H1 (cell line): Measurements from ENCODE around the gene CFAP74. TPM values are rescaled to one million over a fixed set of nuclear protein-coding genes. Genes with fewer than 3 reads are reported as not detected.

ENCODE experiments used
- CTCF ChIA-PET: fragments of 300-600 bp; sonication (Branson Sonifier 250); formaldehyde crosslinking; loops from one replicate; lab custom pipeline; 2021; ENCODE audit not compliant: partially characterized antibody; lab: Charles Lee
- POLR2A ChIA-PET: fragments of 300-600 bp; sonication (Branson Sonifier 250); formaldehyde crosslinking; loops from one replicate; lab custom pipeline; 2021; ENCODE audit warnings: inconsistent platforms; ENCODE audit not compliant: partially characterized antibody; lab: Charles Lee
- DNase-seq, 2 experiments: peaks; one replicate each; pipeline versions ENCODE4 v3.0.0 to v3.0.0-alpha.2; 2010 to 2022; ENCODE audit warnings: low spot score in 2 of 2, low read depth in 1 of 2, mixed read lengths in 1 of 2
- FAIRE-seq: peaks from 2 replicates; lab custom pipeline; 2011; peaks lifted over from hg19 to GRCh38; lab: Jason Lieb, UNC
- H2AFZ ChIP-seq: 2 replicates; pipeline ENCODE4 v1.8.1; 2012; ENCODE audit warnings: low read length, inconsistent platforms
- H2AK5ac ChIP-seq: 2 replicates; pipeline ENCODE4 v1.6.1; 2013; ENCODE audit warnings: low read depth, low read length
- H2BK120ac ChIP-seq: replicated peaks from 2 replicates; pipeline ENCODE3; 2013; ENCODE audit warnings: low read depth, low read length, inconsistent platforms
- H2BK12ac ChIP-seq: 2 replicates; pipeline ENCODE4 v1.6.1; 2013; ENCODE audit warnings: low read depth, low read length
- H2BK15ac ChIP-seq: 2 replicates; pipeline ENCODE4 v1.6.1; 2013; ENCODE audit warnings: low read length
- H2BK20ac ChIP-seq: 2 replicates; pipeline ENCODE4 v1.6.1; 2013; ENCODE audit warnings: low read length
- H2BK5ac ChIP-seq: 2 replicates; pipeline ENCODE4 v1.6.1; 2013; ENCODE audit warnings: low read depth, low read length
- H3K14ac ChIP-seq: 2 replicates; pipeline ENCODE4 v1.6.1; 2013; ENCODE audit warnings: inconsistent platforms; ENCODE audit not compliant: insufficient read length
- H3K18ac ChIP-seq: 2 replicates; pipeline ENCODE4 v1.6.1; 2013; ENCODE audit warnings: low read length; ENCODE audit errors: extremely low read depth
- H3K23ac ChIP-seq: 2 replicates; pipeline ENCODE4 v1.6.1; 2013; ENCODE audit warnings: inconsistent platforms; ENCODE audit not compliant: insufficient read length
- H3K23me2 ChIP-seq: 2 replicates; pipeline ENCODE4 v1.6.1; 2013; ENCODE audit warnings: low read depth, low read length
- H3K27ac ChIP-seq: 2 replicates; pipeline ENCODE4 v1.6.1; 2011; ENCODE audit warnings: low read depth, low read length, inconsistent platforms
- H3K27me3 ChIP-seq, 4 experiments: replicated peaks in 1 of 4; 1 replicate in 1 of 4; 2 replicates in 3 of 4; pipeline versions ENCODE4 v1.6.1 to v1.8.1; 2011 to 2013; ENCODE audit warnings: low read length in 3 of 4, mild to moderate bottlenecking in 3 of 4, inconsistent platforms in 2 of 4, mixed read lengths in 2 of 4, moderate library complexity in 1 of 4; ENCODE audit not compliant: control insufficient read depth in 3 of 4, insufficient read depth in 3 of 4; ENCODE audit errors: extremely low read depth in 1 of 4
- H3K36me3 ChIP-seq, 4 experiments: 2 replicates each; pipeline versions ENCODE4 v1.6.1 to v1.8.1; 2011 to 2013; ENCODE audit warnings: mild to moderate bottlenecking in 4 of 4, low read length in 3 of 4, moderate library complexity in 2 of 4, control low read depth in 1 of 4, inconsistent platforms in 1 of 4; ENCODE audit not compliant: insufficient read depth in 4 of 4, control insufficient read depth in 2 of 4
- H3K4ac ChIP-seq: replicated peaks from 2 replicates; pipeline ENCODE3; 2013; ENCODE audit warnings: low read length, low read depth, mixed read lengths, inconsistent platforms; ENCODE audit not compliant: insufficient read length
- H3K4me1 ChIP-seq, 4 experiments: replicated peaks in 1 of 4; 1 replicate in 1 of 4; 2 replicates in 3 of 4; pipeline versions ENCODE4 v1.6.1 to v1.8.1; 2011 to 2013; ENCODE audit warnings: low read length in 3 of 4, inconsistent platforms in 2 of 4, mixed read lengths in 1 of 4; ENCODE audit not compliant: insufficient read depth in 4 of 4, control insufficient read depth in 3 of 4
- H3K4me2 ChIP-seq, 2 experiments: 2 replicates each; pipeline versions ENCODE4 v1.6.1 to v1.8.1; 2011 to 2013; ENCODE audit warnings: low read depth in 2 of 2, low read length in 2 of 2, control low read depth in 1 of 2, inconsistent platforms in 1 of 2, mild to moderate bottlenecking in 1 of 2; ENCODE audit not compliant: insufficient read depth in 1 of 2
- H3K4me3 ChIP-seq, 4 experiments: fragments of 200-600, 300-600 bp in 1 of 4; sonication (generic), shearing (Covaris generic), sonication (Bioruptor Twin) in 1 of 4; 2 replicates each; pipeline versions ENCODE4 v1.5.1 to v1.8.1; 2011 to 2016; ENCODE audit warnings: low read length in 4 of 4, low read depth in 3 of 4, control low read depth in 2 of 4, inconsistent platforms in 2 of 4, mild to moderate bottlenecking in 2 of 4, mixed read lengths in 1 of 4, moderate library complexity in 1 of 4; ENCODE audit not compliant: insufficient read depth in 2 of 4; ENCODE audit errors: extremely low read depth in 1 of 4
- H3K56ac ChIP-seq: replicated peaks from 2 replicates; pipeline ENCODE3; 2013; ENCODE audit warnings: low read depth, mild to moderate bottlenecking, mixed read lengths, low read length, inconsistent platforms; ENCODE audit not compliant: insufficient read length
- H3K79me1 ChIP-seq: 2 replicates; pipeline ENCODE4 v1.6.1; 2013; ENCODE audit warnings: low read depth, low read length, control low read depth
- H3K79me2 ChIP-seq, 2 experiments: 2 replicates each; pipeline versions ENCODE4 v1.6.1 to v1.8.1; 2012 to 2013; ENCODE audit warnings: low read length in 2 of 2, mild to moderate bottlenecking in 2 of 2, inconsistent platforms in 1 of 2; ENCODE audit not compliant: insufficient read depth in 2 of 2, control insufficient read depth in 1 of 2
- H3K9ac ChIP-seq, 4 experiments: replicated peaks in 1 of 4; 1 replicate in 1 of 4; 2 replicates in 3 of 4; pipeline versions ENCODE4 v1.6.1 to v1.8.1; 2011 to 2013; ENCODE audit warnings: low read depth in 3 of 4, low read length in 3 of 4, control low read depth in 2 of 4, mild to moderate bottlenecking in 2 of 4, moderate library complexity in 2 of 4, inconsistent platforms in 1 of 4; ENCODE audit errors: extremely low read depth in 1 of 4
- H3K9me3 ChIP-seq, 2 experiments: 2 replicates each; pipeline versions ENCODE4 v1.6.1 to v1.8.1; 2012 to 2013; ENCODE audit warnings: mild to moderate bottlenecking in 2 of 2, moderate library complexity in 2 of 2, control low read depth in 1 of 2, inconsistent platforms in 1 of 2, low read depth in 1 of 2, low read length in 1 of 2, mixed read lengths in 1 of 2; ENCODE audit not compliant: insufficient read depth in 2 of 2
- H4K20me1 ChIP-seq, 2 experiments: replicated peaks in 1 of 2; 2 replicates each; pipeline versions ENCODE3 to v1.8.1; 2011 to 2013; ENCODE audit warnings: inconsistent platforms in 2 of 2, low read length in 2 of 2, mild to moderate bottlenecking in 1 of 2; ENCODE audit not compliant: insufficient read depth in 2 of 2, control insufficient read depth in 1 of 2
- H4K5ac ChIP-seq: 2 replicates; pipeline ENCODE4 v1.6.1; 2013; ENCODE audit warnings: low read length, low read depth, mixed read lengths, inconsistent platforms; ENCODE audit not compliant: insufficient read length
- H4K8ac ChIP-seq: 2 replicates; pipeline ENCODE4 v1.8.0; 2013; ENCODE audit warnings: mild to moderate bottlenecking, moderate library complexity, low read length, inconsistent platforms; ENCODE audit not compliant: insufficient read depth; ENCODE audit errors: extremely low read depth
- H4K91ac ChIP-seq: replicated peaks from 2 replicates; pipeline ENCODE3; 2013; ENCODE audit warnings: low read length, mixed read lengths, inconsistent platforms; ENCODE audit not compliant: insufficient read length
- CBX5 ChIP-seq: fragments of 300-800, 300-1000 bp; sonication (generic); IDR thresholded peaks from 2 replicates; pipeline ENCODE4 v1.7.1; 2016; ENCODE audit warnings: antibody characterized with exemption, low read length, low read depth
- CHD2 ChIP-seq: IDR thresholded peaks from 2 replicates; pipeline ENCODE4 v1.6.1; 2012; ENCODE audit warnings: low read length, improper control_type of control experiment
- RBBP5 ChIP-seq: IDR thresholded peaks from 2 replicates; pipeline ENCODE4 v1.7.1; 2012; ENCODE audit warnings: low read depth, mild to moderate bottlenecking, inconsistent platforms, low read length, moderate library complexity, borderline replicate concordance
- RXRA ChIP-seq: IDR thresholded peaks from 2 replicates; pipeline ENCODE4 v1.6.1; 2011; ENCODE audit warnings: low read depth, mild to moderate bottlenecking, low read length, moderate library complexity; ENCODE audit not compliant: insufficient read depth
- SP2 ChIP-seq: IDR thresholded peaks from 2 replicates; pipeline ENCODE4 v1.6.1; 2012; ENCODE audit warnings: mild to moderate bottlenecking, low read length, inconsistent platforms
- TBP ChIP-seq: IDR thresholded peaks from 2 replicates; pipeline ENCODE4 v1.6.1; 2011; ENCODE audit warnings: low read depth, low read length, improper control_type of control experiment
- TEAD4 ChIP-seq: IDR thresholded peaks from 2 replicates; pipeline ENCODE4 v1.6.1; 2012; ENCODE audit warnings: low read depth, low read length, inconsistent platforms, mixed read lengths
- WGBS, 2 experiments: shearing (Covaris generic) in 1 of 2; methylation state at CpG; one replicate each; pipeline versions ENCODE4 v1.1.6 to v1.1.7; 2013 to 2015; ENCODE audit warnings: low lambda C conversion rate in 2 of 2, mixed read lengths in 2 of 2, inconsistent platforms in 1 of 2, low coverage in 1 of 2, missing lambda C conversion rate in 1 of 2; ENCODE audit not compliant: insufficient replicate concordance in 2 of 2, insufficient coverage in 1 of 2, insufficient read length in 1 of 2; ENCODE audit errors: extremely low coverage in 1 of 2, missing lambda C conversion rate in 1 of 2; 5-methylcytosine and 5-hydroxymethylcytosine counted together
- polyA plus RNA-seq, 7 experiments: library from polyadenylated mRNA; depleted of rRNA in 3 of 7; stranded (reverse) in 5 of 7; unstranded in 2 of 7; fragments of >200 nt in 5 of 7; fragments of 200-250 nt in 2 of 7; gene quantifications; 1 replicate in 5 of 7; 2 replicates in 1 of 7; 4 replicates in 1 of 7; pipeline versions ENCODE4 v1.2.1 to v1.2.3, GENCODE V29; 2011 to 2013; ENCODE audit warnings: missing spikeins in 2 of 7, mixed read lengths in 2 of 7
- total RNA-seq: library from RNA; stranded (reverse); fragmentation: NEBNext Ultra II Directional; extraction: Animal tissue kit (Norgen Biotek cat#: 25700); gene quantifications from 2 replicates; pipeline ENCODE4 v1.2.1, GENCODE V29; 2021

Gene CFAP74
- total and polyA plus RNA-seq, 2 of the 8 experiments (the other 6 are each of a cell fraction or from before 2014, with no cell fraction given), result 0.09 to 0.20 TPM

DNA sequence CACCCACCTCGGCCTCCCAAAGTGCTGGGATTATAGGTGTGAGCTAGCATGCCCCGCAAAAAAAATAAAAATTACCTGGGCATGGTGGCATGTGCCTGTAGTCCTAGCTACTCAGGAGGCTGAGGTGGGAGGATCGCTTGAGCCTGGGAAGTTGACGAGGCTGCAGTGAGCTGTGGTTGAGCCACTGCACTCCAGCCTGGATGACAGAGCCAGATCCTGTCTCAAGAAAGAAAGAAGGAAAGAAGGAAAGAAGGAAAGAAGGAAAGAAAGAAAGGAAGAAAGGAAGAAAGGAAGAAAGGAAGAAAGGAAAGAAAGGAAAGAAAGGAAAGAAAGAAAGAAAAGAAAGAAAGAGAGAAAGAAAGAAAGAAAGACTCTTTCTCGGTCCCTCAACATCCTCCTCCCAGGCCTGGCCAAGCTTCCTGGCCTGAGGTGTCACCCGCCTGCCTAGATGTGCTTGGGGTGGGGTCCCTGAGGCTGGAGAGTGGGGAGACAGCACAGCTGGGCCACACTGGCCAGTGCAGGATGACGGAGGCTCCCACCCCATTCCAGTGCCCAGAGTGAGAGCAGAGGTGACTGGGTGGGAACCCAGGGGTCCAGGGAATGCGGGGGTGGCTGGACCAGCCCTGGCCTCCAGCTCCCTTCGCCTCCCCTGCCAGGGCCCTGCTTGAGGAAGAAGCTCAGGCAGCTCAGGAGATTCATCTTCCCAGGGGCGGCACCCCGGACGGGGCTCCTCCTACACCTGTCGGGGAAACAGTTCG, 102.5 kb downstream of the CFAP74 start:
- Histone ChIP-seq H3K9me3 (no peaks in the 10 kb centered on the region), H3K14ac (no peak overlapping the region), H3K4ac (no peak overlapping the region), H4K5ac (no peak overlapping the region), H4K8ac (no peak overlapping the region; the same call in 1 of the 2 replicates), H3K23me2 (no peaks in the 10 kb centered on the region), H3K4me2 (no peak overlapping the region), H3K27me3 (no peaks in the 10 kb centered on the region; a peak in 1 of 7 replicates), H2BK12ac (no peak overlapping the region), H2AK5ac (no peak overlapping the region), H3K79me2 (no peaks in the 10 kb centered on the region), H3K18ac (no peak overlapping the region), H3K36me3 (no peaks in the 10 kb centered on the region), H2BK120ac (no peak overlapping the region), H3K4me3 (no peak overlapping the region), H3K4me1 (peaks cover 0 to 9% (median 0%) of the 10 kb centered on the region in 4 experiments; a peak in 2 of 7 replicates), H4K20me1 (peaks cover 0 to 6% of the 10 kb centered on the region in 2 experiments), H3K9ac (no peak overlapping the region), H2BK5ac (no peak overlapping the region), H2BK20ac (no peak overlapping the region), H3K23ac (no peak overlapping the region), H2BK15ac (no peak overlapping the region), H3K79me1 (no peaks in the 10 kb centered on the region), H4K91ac (no peak overlapping the region), H3K27ac (no peak overlapping the region), H3K56ac (no peak overlapping the region), H2AFZ (no peak overlapping the region)
- CTCF ChIA-PET, result interaction anchor here (0.5 to 4.0 kb wide), 24 partner anchors 9 to 389 kb away, joined by 3 to 21 read pairs (median 4); partner anchors contain the start of gene CALML6
- no peak for DNase-seq
- TF ChIP-seq CHD2 (no peak), RXRA (no peak), TBP (no peak), CBX5 (no peak), SP2 (no peak), RBBP5 (no peak), TEAD4 (no peak)
- POLR2A ChIA-PET, result interaction anchor here (0.8 to 1.8 kb wide), 7 partner anchors 9 to 121 kb away, joined by 3 to 15 read pairs (median 5); no protein-coding TSS in a partner anchor
- no peak for FAIRE-seq
- WGBS, 2 experiments, result 84% methylated on average over 14 of the region's 14 CpGs; no CpG with 5 or more reads in 1 of the 2 experiments
